HFF-Myc (cell line): Measurements from ENCODE around the gene SHROOM3.

ENCODE experiments used
- DNase-seq: peaks from one replicate; pipeline ENCODE4 v3.0.0-alpha.2; 2011; ENCODE audit warnings: low read depth; ENCODE audit errors: extremely low read depth
- H3K4me3 ChIP-seq: replicated peaks from 2 replicates; pipeline ENCODE4 v1.5.1; 2011; ENCODE audit warnings: low read depth, mild to moderate bottlenecking, control low read depth, low read length
- CTCF ChIP-seq: IDR thresholded peaks from 2 replicates; pipeline ENCODE4 v1.5.1; 2012; ENCODE audit warnings: mild to moderate bottlenecking, low read depth, low read length, control low read depth; ENCODE audit errors: missing control alignments

Gene SHROOM3

DNA sequence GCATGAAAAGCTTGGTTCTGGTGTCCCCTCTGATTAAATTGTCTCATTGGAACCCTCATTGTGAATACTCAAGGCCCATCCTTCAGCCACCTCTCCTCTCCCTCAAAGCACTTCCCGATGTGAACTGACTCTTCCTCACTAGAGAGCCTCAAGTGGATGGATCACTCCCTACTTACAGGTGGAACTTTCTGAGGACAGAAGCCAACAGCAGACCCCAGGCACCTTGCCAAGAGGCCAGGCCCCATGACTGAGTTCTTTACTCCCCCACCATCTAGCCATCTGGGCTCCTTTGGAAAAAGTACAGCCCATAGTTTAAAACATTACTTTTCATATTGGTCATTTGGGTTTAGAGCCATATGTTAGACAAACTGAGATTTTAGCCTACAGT is 224.1 kb downstream of the SHROOM3 start:
- peak; percentile 91 for DNase-seq
- no peak for TF ChIP-seq CTCF

DNA sequence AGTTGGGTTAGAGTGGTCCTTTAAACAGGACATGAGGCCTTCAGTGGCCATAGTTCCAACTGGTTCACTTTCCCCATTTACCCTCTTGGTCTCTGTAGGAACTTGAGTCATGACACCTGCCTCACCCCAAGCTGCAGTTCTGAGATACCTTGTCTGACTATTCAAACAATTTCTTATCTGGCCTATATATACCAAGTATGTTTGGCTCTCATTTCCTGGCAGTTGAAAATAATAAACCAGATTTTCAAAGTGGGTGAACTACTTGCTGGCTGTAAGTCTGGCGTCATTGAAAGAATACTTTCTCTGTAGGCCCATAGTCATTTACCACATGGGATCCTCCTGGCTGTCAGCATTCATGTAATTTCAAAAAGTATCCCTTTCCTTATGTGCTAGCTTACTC is 228.8 kb downstream of the SHROOM3 start:
- no peak for DNase-seq
- H3K4me3 ChIP-seq = no peak overlapping the region
- TF ChIP-seq CTCF = no peak

More for the DNA sequence above, 224.1 kb downstream of the SHROOM3 start:
- H3K4me3 ChIP-seq = no peak overlapping the region; the same call in 1 of the 2 replicates

- no peak for DNase-seq
- no peak for TF ChIP-seq CTCF
Observed at GRCh38 chr4:76665153-76665552, 230.1 kb downstream of the SHROOM3 start.

DNA sequence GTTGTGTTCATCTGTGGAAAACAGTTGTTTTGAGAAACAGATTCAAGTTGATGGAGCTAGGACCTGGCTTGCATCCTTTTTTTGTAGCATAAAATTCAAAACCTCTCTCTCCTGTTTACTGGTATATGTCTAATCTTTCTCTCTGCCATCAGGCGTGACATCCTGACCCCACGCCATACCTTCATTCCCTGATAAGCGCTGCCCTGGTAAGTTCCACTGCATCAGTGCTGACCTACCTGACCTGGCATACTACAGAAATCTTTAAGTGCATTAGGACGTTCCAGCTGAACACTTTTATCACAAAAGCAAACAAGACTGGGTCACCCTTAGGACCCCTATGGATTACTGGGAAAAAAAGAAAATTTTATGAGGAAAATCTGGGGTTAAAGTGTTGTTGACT is 230.7 kb downstream of the SHROOM3 start:
- TF ChIP-seq CTCF = no peak
- no peak overlapping the region for H3K4me3 ChIP-seq
- DNase-seq = no peak

More at GRCh38 chr4:76665153-76665552, 230.1 kb downstream of the SHROOM3 start:
- H3K4me3 ChIP-seq = no peak overlapping the region

DNA sequence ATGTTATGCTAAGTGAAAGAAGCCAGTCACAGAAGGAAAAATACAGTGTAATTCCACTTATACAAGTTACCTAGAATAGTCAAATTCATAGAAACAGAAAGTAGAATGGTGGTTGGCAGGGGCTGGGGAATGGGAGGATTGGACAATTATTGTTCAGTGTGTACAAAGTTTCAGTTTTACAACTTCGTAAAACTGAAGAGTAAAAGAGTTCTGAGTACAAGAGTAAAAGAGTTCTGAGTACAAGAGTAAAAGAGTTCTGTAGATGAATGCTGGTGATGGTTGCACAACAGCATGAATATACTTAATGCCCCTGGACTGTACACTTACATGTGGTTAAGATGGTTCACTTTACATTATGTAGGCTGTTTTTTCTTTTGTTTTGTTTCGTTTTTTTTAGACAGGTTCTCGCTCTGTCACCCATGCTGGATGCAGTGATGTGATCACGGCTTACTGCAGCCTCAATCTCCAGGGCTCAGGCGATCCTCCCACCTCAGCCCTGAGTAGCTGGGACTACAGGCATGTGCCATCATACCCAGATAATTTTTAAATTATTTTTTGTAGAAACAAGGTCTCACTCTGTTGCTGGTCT is 232.0 kb downstream of the SHROOM3 start:
- no peak for DNase-seq
- no peak overlapping the region for H3K4me3 ChIP-seq
- no peak for TF ChIP-seq CTCF

DNA sequence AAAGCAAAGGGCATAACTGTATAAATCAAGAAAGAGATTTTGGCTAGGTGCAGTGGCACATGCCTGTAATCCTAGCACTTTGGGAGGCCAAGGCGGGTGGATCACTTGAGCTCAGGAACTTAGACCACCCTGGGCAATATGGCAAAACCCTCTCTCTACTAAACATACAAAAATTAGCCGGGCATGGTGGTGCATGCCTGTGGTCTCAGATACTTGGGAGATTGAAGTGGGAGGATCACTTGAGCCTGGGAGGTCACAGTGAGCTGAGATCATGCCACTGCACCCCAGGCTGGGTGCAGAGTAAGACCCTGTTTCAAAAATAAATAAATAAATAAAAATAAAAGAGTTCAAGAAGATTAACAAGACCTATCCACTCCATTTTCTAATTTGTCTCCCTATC is 235.6 kb downstream of the SHROOM3 start:
- H3K4me3 ChIP-seq = no peak overlapping the region
- no peak for DNase-seq
- TF ChIP-seq CTCF = no peak

DNA sequence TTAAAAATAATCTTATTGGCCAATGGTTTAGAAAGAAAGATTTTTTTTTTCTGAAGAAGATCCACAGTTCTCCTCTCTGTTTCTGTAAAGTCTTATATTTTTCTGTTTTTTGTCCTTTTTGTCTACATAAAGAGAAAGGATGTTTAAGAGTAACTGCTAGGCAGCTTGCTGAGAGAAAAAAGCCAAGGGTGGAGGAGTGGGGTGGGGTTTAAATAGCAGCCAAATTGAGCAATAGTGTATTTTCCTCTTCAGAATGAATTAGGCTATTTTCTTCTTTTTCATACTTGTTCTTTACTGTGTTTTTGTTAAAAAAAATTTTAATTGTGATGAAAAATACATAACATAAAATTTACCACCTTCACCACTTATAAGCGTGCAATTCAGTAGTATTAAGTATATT is 238.3 kb downstream of the SHROOM3 start:
- no peak for TF ChIP-seq CTCF
- DNase-seq = no peak
- no peak overlapping the region for H3K4me3 ChIP-seq
